Inflammatory macrophage treated with lipopolysaccharide for 1 hour (primary cell): ENCODE data around the gene SEC22C.

Source experiments
- DNase-seq, 2 donors: peaks; one replicate each; pipeline ENCODE4 v3.0.0-alpha.2; 2020 to 2022

SEC22C gene

DNA sequence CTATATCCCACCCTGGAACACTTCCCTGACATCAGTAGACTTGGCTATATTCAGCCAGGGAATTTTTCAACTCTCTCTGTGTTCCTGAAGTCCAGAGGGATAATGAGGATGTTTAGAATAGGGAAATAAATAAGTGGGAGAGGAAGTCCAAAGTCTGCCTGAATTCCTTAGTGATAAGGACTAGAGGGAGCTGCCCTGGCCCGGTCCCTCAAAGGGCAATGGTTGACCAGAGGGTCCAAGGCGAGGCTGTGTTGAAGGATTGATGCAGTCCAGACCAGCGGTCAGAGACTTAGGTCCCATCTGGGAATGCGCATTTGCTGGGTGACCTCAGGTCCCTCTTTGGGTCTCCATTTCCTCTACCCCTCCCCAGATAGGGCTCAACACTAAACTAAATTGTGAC, 71.4 kb downstream of the SEC22C start:
- DNase-seq: no peak

DNA sequence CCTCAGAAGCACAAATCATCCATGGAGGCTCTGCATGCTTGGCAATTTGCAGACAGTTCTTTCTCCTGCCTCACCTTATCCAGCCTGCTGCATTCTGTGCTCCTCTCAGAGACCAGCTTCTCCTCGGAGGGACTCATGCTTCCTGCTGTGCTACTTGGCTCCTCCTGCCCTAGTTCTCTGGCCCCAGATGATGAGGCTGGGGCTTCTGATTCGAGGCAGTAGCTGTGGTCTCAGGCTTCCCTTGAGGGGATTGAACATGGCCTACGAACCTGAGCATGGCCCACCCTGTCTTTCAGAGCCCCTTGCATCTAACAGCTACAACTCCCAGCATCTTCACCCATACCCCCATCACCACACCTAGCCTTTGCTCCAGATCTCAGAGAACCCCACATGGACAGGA, 72.7 kb downstream of the SEC22C start:
- DNase-seq: no peak

GRCh38 chr3:42508562-42508961, 73.2 kb downstream of the SEC22C start:
- no peak for DNase-seq

- DNase-seq: peak in 1 of 2 donors; percentile 22
These were observed 73.9 kb downstream of the SEC22C start for GRCh38 chr3:42507761-42508335.

- no peak for DNase-seq
These were observed 74.5 kb downstream of the SEC22C start for GRCh38 chr3:42507252-42507651.

DNA sequence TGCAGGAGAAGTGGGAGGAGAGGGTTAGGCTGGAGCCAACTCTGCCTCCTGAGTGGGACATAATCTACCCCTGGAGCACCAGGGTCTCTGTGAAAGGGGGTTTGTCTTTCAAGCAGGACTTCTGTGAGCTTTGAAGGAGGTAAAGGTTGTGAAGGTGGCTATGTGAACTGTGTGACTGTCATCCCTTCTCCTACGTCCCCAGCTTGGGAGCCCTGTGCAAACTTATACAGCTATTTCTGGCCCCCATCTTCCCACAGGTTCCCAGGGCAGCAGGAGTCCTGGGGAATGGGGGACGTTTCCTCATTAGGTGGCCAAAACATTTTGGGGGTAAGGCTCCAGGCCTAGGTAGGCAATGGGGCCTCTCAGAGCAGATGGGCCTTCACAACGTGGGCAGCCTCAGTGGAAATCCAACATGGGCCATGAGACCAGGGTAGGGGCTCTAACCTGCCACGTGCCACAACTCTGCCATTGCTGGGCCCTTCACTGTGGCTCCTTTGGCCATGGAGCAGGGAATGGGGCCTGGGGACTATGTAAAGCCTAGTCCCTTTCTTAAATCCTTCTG, 75.8 kb downstream of the SEC22C start:
- no peak for DNase-seq

DNA sequence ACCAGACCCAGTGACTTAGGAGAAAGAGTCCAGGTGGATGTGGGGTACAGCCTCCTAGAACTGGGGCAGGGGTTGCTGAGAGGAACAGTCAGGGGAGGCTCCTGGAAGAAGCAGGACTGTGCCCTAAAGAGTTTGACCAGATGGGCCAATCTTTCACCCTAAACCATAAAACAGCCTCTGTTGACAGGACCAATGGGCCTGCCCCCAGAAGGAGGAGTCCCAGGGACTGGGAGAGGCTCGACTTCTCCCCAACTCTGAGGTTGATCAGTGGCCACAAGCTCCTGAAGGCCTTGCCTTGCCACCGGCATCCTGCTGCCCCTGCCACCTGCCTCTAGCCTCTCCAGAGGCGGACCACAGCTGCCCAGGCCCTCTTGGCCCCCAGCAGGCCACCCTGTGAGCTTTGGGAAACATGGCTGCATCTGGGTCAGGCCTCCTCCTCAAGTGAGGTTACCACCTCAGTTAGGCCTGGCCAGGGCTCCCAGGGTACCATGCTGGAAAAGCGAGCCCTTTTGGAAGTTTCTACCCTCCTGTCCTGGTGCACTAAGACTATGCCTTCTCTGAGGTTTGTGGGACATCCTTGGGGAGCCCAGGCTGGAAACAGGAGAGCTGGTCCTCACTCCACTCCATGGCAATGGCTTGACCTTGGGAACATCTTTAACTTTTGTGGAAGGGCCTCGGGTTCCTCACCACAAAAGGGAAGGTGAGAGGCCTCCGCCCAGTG, 76.5 kb downstream of the SEC22C start:
- DNase-seq: no peak

DNA sequence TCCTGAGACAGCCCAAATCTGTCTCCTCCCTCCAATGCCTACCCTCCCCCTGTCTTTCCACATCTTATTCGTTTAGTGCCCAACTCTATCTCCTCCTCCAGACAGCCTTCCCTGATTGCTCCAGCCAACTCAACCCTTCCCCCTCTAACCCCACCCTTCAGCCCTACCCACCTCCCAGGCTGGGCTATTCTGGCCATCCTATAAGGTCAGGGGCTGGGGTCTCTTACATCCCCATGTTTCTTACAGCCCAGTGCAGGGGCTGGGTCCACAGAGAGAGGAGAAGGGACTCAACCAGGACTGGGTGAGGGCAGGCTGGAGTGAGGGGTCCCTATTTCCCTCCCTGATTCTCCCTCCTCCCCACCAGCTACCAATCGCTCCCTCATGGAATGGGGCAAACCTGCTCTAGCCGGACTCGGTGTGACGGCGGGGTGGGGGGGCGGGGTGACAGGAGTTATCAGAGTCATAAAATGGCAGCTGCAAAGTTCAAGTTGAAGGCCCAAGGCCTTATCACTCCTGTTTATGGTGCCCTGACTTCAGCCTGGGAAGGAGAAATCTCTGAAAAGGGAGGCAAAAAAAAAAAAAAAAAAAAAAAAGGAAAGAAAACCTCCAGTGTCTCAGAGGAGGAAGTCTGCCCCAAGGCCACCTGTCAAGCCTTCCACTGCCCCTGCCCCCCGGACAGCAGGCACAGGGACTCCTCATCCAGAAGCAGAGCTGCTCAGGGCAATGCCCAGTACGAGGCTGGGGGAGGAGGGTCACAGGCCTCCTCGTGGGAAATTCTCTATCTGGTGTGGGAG, 77.2 kb downstream of the SEC22C start:
- no peak for DNase-seq

DNA sequence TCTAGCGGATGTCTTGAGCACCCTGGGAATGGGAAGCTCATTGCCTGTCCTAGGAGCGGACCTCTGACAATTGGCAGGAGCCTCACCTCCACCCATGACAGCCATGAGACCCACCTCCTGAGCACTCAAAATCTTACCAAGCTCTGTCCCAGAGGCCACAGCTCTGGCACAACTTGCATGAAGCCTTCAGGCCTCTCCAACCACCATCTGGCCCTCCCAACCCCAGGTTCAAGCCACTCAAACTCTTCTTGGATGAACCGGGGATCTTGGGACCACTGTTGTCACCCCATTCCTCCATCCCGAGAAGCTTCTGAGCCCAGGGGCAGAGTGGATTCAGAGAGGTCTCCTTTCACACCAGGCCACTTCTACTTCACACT, 77.8 kb downstream of the SEC22C start:
- no peak for DNase-seq

- DNase-seq: no peak
These were observed 78.4 kb downstream of the SEC22C start for GRCh38 chr3:42503251-42503924.

DNA sequence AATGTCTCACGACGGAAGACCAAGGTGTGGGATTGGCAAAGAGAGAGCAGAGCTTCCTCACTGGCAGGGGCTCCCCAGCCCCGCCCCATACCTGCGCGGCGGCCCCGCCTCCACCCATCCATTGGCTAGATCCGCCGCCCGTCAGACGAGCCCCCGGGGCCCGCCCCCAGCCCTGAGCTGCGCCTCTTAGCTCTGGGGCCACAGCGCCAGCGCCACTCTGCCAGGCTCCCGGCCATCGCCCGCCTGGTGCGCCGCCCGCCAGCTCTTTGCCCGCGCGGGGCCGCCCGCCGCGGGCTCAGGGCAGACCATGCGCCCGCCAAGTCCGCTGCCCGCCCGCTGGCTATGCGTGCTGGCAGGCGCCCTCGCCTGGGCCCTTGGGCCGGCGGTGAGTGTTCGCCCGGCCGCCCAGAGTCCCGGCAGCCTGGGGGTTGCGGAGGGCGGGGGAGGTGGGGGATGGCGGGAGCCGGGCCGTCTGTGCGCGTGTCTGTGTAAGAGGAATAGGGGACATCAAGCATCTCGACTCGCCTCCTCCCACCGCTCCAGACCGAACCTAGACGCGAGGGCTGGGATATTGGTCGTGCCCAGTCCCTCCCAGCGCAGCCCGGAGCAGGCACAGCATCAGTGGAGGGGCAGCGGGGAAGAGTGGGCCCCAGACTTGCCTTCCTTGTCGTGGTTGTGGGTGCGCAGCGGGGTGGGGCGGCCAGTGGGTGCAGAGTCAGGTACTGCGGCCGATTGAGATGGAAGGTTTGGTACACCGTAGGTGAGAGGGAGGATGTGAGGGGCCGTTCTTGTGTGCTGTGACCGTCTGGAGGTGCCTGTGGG, 79.1 kb downstream of the SEC22C start, which contains the start of gene VIPR1:
Gene VIPR1, plus strand, starts transcription at position 215 of the 822 bp plus-strand sequence. Its CDS starts 93 bp downstream, at position 308.
- peak; percentile 48 to 58 for DNase-seq

DNA sequence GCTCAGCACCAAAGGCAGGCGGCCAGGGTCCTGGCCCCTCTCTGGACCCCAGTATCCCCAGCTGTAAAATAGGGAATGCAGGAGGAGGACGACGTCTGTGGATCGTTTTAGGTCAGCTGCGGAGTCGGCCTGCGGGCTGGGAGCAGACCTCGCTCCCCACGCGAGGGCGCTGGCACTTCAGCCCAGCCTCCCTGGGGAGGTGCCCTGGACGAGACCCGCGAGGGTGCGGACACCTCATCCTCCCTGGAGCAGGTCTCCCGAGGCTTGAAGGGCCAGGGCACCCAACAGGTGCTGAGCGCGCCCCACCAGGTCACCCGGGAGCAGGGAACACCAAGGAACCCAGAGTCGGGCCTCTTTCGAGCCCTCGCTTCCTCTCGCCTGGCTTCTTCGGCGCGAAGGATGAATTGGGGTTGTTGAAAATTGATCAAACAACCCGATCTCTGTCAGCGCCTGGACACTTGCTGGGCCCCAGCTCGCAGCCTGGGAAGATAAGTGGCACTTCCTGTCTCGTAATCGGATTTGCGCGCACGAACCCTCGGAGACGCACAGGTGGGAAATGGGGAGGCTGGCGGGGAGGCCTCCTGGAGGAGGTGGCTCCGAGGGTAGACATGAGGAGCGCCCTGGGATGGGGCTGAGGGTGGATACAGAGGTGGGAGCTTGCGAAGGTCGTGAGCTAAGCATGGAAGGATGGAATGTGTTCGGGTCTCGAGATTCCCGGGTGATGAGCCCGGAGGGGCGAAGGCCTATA, 79.9 kb downstream of the SEC22C start:
- DNase-seq: peak in 1 of 2 donors; percentile 54

GRCh38 chr3:42501321-42501680, 80.5 kb downstream of the SEC22C start:
- no peak for DNase-seq

- DNase-seq: no peak
These were observed 80.9 kb downstream of the SEC22C start for GRCh38 chr3:42500909-42501308.

- DNase-seq: no peak
These were observed 81.7 kb downstream of the SEC22C start for GRCh38 chr3:42500091-42500490.

GRCh38 chr3:42499478-42499871, 82.3 kb downstream of the SEC22C start:
- DNase-seq: no peak

DNA sequence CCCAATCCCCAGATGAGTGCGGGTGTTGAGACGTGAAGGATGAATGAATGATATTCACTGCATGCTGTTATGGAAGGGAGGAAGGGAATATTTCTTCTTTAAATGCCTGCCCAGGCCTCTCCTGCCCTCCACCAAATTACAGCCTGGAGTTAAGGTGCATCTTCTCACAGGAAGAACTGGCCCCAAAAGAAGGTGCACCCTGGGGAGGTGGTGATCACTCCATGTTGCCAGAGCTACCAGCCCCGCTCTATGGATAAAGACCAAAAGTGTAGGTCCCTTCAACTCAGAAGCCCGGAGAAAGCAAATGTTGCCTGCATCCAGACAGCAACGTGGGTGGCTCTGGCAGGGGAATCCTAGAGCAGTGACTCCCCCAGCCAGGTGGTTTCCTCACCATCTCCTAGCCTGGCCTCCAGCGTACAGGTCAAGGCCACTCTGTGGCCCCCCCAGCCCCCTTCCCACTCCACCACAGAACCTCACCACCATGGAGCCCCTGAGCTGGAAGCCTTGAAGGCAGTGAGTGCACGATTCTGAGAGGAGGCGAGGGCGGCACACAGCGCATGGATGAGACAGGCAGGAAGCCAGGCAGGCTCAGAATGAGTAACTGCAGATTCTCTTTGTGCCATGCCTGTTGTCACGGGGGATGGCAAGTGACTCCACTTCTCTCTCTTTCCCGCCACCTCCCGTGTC, 82.8 kb downstream of the SEC22C start:
- no peak for DNase-seq

DNA sequence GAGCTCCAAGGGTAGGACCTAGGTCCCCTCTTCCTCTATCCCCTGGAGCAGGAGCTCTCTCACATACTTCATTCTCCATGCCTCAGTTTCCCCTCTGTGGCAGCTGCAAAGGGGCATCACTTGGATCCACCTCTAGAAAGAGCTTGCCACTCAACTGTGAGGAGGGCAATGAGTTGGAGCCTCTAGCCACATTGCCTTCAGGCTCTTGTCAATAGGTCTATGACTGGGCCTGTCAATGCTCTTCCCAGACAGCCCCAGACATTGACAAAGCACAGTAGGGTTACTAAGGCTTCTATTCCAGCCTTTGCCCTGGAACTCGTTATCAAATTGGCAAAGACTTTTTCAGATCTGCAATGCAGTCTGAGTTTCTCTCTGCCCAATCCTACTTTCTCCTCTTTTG, 83.7 kb downstream of the SEC22C start:
- no peak for DNase-seq
